ENCODE measurements around the gene PDE6D. TPM values are rescaled to one million over a fixed set of nuclear protein-coding genes. Genes with fewer than 3 reads are reported as not detected.
A peak's percentile ranks its signal among the peaks of the same experiment; 100 is the strongest.

Gene PDE6D
- total and polyA plus RNA-seq, 2 experiments from 2014 or later, result 22.7 to 23.3 TPM

DNA sequence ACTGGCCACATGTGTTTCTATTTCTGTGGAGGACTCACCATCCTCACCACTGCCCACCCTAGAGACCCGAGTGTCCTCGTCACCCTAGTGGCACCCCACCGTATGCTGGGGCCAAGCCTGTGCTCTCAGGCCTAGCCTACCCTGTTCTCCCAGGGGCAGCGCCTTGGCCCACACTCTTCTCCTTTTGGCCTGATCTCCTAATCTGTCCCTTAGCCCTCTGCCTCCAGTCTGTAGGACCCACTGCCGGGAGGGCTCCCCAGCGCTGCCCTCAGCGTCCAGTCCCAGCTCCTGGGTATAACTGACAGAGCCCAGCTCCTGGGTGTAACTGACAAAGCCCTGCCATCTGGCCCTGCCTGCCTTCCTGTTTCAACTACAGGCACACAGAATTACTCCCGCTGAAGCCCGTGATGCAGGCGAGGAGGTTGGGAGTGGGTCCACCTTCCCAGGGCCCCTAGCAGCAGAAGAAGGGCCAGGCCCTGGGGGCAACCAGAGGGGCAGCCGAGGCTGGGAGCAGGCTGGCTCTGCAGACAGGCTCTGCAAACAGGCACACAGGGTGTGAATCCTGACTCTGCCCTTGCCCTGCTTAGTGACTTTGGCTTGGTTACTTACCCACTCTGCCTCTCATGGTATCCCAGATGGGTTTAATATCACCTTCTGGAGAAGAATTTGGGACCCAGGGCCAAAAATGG lies 98.3 kb downstream of the PDE6D start:
- no peaks in the 10 kb centered on the region for H4K20me1 ChIP-seq (ENCODE audit: insufficient read depth, poor library complexity, severe bottlenecking)
- H3K36me3 ChIP-seq (replicated peaks; ENCODE audit: insufficient read depth, low read depth), result no peaks in the 10 kb centered on the region
- peaks cover 17% of the 10 kb centered on the region for H3K4me1 ChIP-seq (ENCODE audit: insufficient read depth)
- H3K9me2 ChIP-seq (replicated peaks; ENCODE audit: insufficient read depth), result no peaks in the 10 kb centered on the region
- no peak overlapping the region for H3K4me2 ChIP-seq
- no peak overlapping the region for H2AFZ ChIP-seq
- WGBS (ENCODE audit: low lambda C conversion rate, missing lambda C conversion rate), result 89% methylated on average over 11 of the region's 11 CpGs
- peaks cover 4% of the 10 kb centered on the region for H3K79me2 ChIP-seq
- no peaks in the 10 kb centered on the region for H3K9me3 ChIP-seq (ENCODE audit: low read depth)
- H3K27ac ChIP-seq, result peak overlapping the region; percentile 99
- no peak overlapping the region for H3K4me3 ChIP-seq
- no peaks in the 10 kb centered on the region for H3K27me3 ChIP-seq
- no peak for TF ChIP-seq EZH2 (IDR thresholded peaks at IDR 0.05; ENCODE audit: borderline replicate concordance)
- TF ChIP-seq, protein P1, sequence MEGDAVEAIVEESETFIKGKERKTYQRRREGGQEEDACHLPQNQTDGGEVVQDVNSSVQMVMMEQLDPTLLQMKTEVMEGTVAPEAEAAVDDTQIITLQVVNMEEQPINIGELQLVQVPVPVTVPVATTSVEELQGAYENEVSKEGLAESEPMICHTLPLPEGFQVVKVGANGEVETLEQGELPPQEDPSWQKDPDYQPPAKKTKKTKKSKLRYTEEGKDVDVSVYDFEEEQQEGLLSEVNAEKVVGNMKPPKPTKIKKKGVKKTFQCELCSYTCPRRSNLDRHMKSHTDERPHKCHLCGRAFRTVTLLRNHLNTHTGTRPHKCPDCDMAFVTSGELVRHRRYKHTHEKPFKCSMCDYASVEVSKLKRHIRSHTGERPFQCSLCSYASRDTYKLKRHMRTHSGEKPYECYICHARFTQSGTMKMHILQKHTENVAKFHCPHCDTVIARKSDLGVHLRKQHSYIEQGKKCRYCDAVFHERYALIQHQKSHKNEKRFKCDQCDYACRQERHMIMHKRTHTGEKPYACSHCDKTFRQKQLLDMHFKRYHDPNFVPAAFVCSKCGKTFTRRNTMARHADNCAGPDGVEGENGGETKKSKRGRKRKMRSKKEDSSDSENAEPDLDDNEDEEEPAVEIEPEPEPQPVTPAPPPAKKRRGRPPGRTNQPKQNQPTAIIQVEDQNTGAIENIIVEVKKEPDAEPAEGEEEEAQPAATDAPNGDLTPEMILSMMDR (IDR thresholded peaks at IDR 0.05; ENCODE audit: poor library complexity), result no peak
- TF ChIP-seq EZH2phosphoT487 (IDR thresholded peaks at IDR 0.05; ENCODE audit: low read depth, severe bottlenecking, unreplicated experiment), result no peak
- no peak for DNase-seq (ENCODE audit: low spot score)

Small RNA genes lying within 50 kb of the gene (small RNA-seq; reads per million reads assigned to genes)
- gene AC073476.4 (not detected), gene RF00015 (not detected)

Other genes starting within 250 kb of the PDE6D start
- not detected in 2 replicates for gene TEX44, start 188.4 kb downstream of the PDE6D start, total RNA-seq
- not detected in 2 replicates for gene TEX44, start 188.4 kb downstream of the PDE6D start, polyA plus RNA-seq
- 615 and 727 TPM in 2 replicates for gene PTMA, start 72.8 kb downstream of the PDE6D start, total RNA-seq
- 597 and 705 TPM in 2 replicates for gene PTMA, start 72.8 kb downstream of the PDE6D start, polyA plus RNA-seq
- gene COPS7B, start 5.2 kb upstream of the PDE6D start, total RNA-seq, result 15.9 and 16.3 TPM in 2 replicates
- 30.8 and 40.3 TPM in 2 replicates for gene COPS7B, start 5.2 kb upstream of the PDE6D start, polyA plus RNA-seq
- not detected in 2 replicates for gene NPPC, start 145.1 kb upstream of the PDE6D start, total RNA-seq
- gene NPPC, start 145.1 kb upstream of the PDE6D start, polyA plus RNA-seq, result 1.8 TPM in 1 of 2 replicates, not detected in the other
- 18.2 and 19.5 TPM in 2 replicates for gene DIS3L2, start 180.4 kb upstream of the PDE6D start, total RNA-seq
- gene DIS3L2, start 180.4 kb upstream of the PDE6D start, polyA plus RNA-seq, result 20.0 and 28.3 TPM in 2 replicates

Data from hepatocyte (in vitro differentiated cells).